Measurements from ENCODE around the gene TRMU. TPM values are rescaled to one million over a fixed set of nuclear protein-coding genes. Genes with fewer than 3 reads are reported as not detected.

The TRMU gene
- total RNA-seq, 1 donor from 2014 or later: 71.8 TPM

GRCh38 chr22:46292732-46293131 is 42.8 kb upstream of the TRMU start:
- Mint-ChIP-seq H3K4me1 (ENCODE audit: low read depth) (peaks cover 13% of the 10 kb centered on the region), H3K36me3 (ENCODE audit: insufficient read depth) (peaks cover 12% of the 10 kb centered on the region), H3K27me3 (no peaks in the 10 kb centered on the region), H3K9me3 (ENCODE audit: low read depth) (no peaks in the 10 kb centered on the region), H3K4me3 (ENCODE audit: low read depth) (no peak overlapping the region), H3K27ac (peak overlapping the region; percentile 67)
- no peak for DNase-seq (ENCODE audit: low spot score, unreplicated experiment)
- TF ChIP-seq CTCF (IDR thresholded peaks at IDR 0.05; ENCODE audit: unreplicated experiment): no peak

GRCh38 chr22:46293577-46294260 is 41.8 kb upstream of the TRMU start:
- H3K9me3 Mint-ChIP-seq (ENCODE audit: low read depth): no peaks in the 10 kb centered on the region
- H3K36me3 Mint-ChIP-seq (ENCODE audit: insufficient read depth): peaks cover 14% of the 10 kb centered on the region
- DNase-seq (ENCODE audit: low spot score, unreplicated experiment): no peak
- H3K4me3 Mint-ChIP-seq (ENCODE audit: low read depth): no peak overlapping the region
- H3K27ac Mint-ChIP-seq: no peak overlapping the region
- H3K4me1 Mint-ChIP-seq (ENCODE audit: low read depth): peaks cover 15% of the 10 kb centered on the region
- no peaks in the 10 kb centered on the region for H3K27me3 Mint-ChIP-seq
- TF ChIP-seq CTCF (IDR thresholded peaks at IDR 0.05; ENCODE audit: unreplicated experiment): no peak

- Mint-ChIP-seq H3K4me1 (ENCODE audit: low read depth) (peaks cover 21% of the 10 kb centered on the region), H3K27ac (no peak overlapping the region), H3K27me3 (no peaks in the 10 kb centered on the region), H3K36me3 (ENCODE audit: insufficient read depth) (peaks cover 20% of the 10 kb centered on the region), H3K4me3 (ENCODE audit: low read depth) (peak overlapping the region; percentile 31), H3K9me3 (ENCODE audit: low read depth) (no peaks in the 10 kb centered on the region)
- no peak for DNase-seq (ENCODE audit: low spot score, unreplicated experiment)
- no peak for TF ChIP-seq CTCF (IDR thresholded peaks at IDR 0.05; ENCODE audit: unreplicated experiment)
Observed at GRCh38 chr22:46294784-46295183, 40.7 kb upstream of the TRMU start.

- Mint-ChIP-seq H3K9me3 (ENCODE audit: low read depth) (no peaks in the 10 kb centered on the region), H3K4me3 (ENCODE audit: low read depth) (peak overlapping the region; percentile 91), H3K36me3 (ENCODE audit: insufficient read depth) (peaks cover 19% of the 10 kb centered on the region), H3K27me3 (no peaks in the 10 kb centered on the region), H3K4me1 (ENCODE audit: low read depth) (peaks cover 21% of the 10 kb centered on the region), H3K27ac (no peak overlapping the region)
- no peak for DNase-seq (ENCODE audit: low spot score, unreplicated experiment)
- TF ChIP-seq CTCF (IDR thresholded peaks at IDR 0.05; ENCODE audit: unreplicated experiment): no peak
Observed at GRCh38 chr22:46295277-46295971, 40.1 kb upstream of the TRMU start.

- no peaks in the 10 kb centered on the region for H3K9me3 Mint-ChIP-seq (ENCODE audit: low read depth)
- peak; percentile 94 for DNase-seq (ENCODE audit: low spot score, unreplicated experiment)
- TF ChIP-seq CTCF (IDR thresholded peaks at IDR 0.05; ENCODE audit: unreplicated experiment): no peak
- no peaks in the 10 kb centered on the region for H3K27me3 Mint-ChIP-seq
- peak within 1 kb of the TSS; percentile 96 for H3K27ac Mint-ChIP-seq
- H3K36me3 Mint-ChIP-seq (ENCODE audit: insufficient read depth): peaks cover 18% of the 10 kb centered on the region
- H3K4me1 Mint-ChIP-seq (ENCODE audit: low read depth): peaks cover 21% of the 10 kb centered on the region
- H3K4me3 Mint-ChIP-seq (ENCODE audit: low read depth): peak within 1 kb of the TSS; percentile 91
Observed at GRCh38 chr22:46296257-46297150, 39.0 kb upstream of the TRMU start, which contains the start of gene GTSE1. TSS of gene GTSE1 (plus strand) at chr22:46296870. CDS start at chr22:46297401, 531 bp downstream.
